Parathyroid adenoma (tissue), 2 donors: ENCODE measurements around the gene GALK2.

Experiments
- H2AFZ ChIP-seq: fragments of 300-600 bp; sonication (generic); one replicate; pipeline ENCODE4 v1.7.0; 2017; ENCODE audit warnings: antibody characterized with exemption, mild to moderate bottlenecking
- H3K27ac ChIP-seq: fragments of 300-600 bp; sonication (generic); one replicate; pipeline ENCODE4 v1.7.0; 2017
- H3K27me3 ChIP-seq: fragments of 300-600 bp; sonication (generic); one replicate; pipeline ENCODE4 v1.7.0; 2017; ENCODE audit warnings: low read length; ENCODE audit not compliant: control insufficient read depth, insufficient read depth
- H3K36me3 ChIP-seq: fragments of 300-600 bp; sonication (generic); one replicate; pipeline ENCODE4 v1.7.0; 2017; ENCODE audit warnings: low read length; ENCODE audit not compliant: control insufficient read depth, insufficient read depth
- H3K4me1 ChIP-seq: fragments of 300-600 bp; sonication (generic); one replicate; pipeline ENCODE4 v1.7.0; 2017; ENCODE audit warnings: control low read depth
- H3K4me2 ChIP-seq: fragments of 300-600 bp; sonication (generic); one replicate; pipeline ENCODE4 v1.7.0; 2017; ENCODE audit warnings: low read length
- H3K4me3 ChIP-seq: fragments of 300-600 bp; sonication (generic); one replicate; pipeline ENCODE4 v1.7.0; 2017; ENCODE audit warnings: low read depth, low read length
- H3K79me2 ChIP-seq: fragments of 300-600 bp; sonication (generic); one replicate; pipeline ENCODE4 v1.7.0; 2017; ENCODE audit warnings: control low read depth
- H3K9ac ChIP-seq: fragments of 300-600 bp; sonication (generic); one replicate; pipeline ENCODE4 v1.7.0; 2017; ENCODE audit warnings: mild to moderate bottlenecking
- H3K9me3 ChIP-seq: fragments of 300-600 bp; sonication (generic); one replicate; pipeline ENCODE4 v1.7.0; 2017; ENCODE audit warnings: low read length; ENCODE audit not compliant: control insufficient read depth
- TF ChIP-seq, protein P1 (sequence below): fragments of 300-600 bp; sonication (generic); IDR thresholded peaks from one replicate; pipeline ENCODE4 v1.7.0; 2017; ENCODE audit warnings: antibody characterized with exemption, mild to moderate bottlenecking
- donor health status: primary hyperparathyroidism.

Gene GALK2

DNA sequence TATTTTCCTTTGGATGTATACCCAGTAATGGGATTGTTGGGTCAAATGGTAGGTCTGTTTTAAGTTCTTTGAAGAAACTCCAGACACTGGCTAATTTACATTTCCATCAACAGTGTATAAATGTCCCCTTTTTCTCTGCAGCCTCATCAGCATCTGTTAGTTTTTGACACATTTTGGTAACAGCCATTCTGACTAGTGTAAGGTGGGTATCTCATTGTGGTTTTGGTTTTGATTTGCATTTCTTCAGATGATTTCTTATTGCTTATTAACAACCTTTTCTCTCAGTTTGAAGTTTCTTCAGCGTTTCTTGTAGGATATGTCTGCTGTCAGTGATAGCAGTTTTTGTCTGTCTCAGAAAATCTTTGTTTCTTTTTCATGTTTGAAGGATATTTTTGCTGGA lies 15.4 kb downstream of the GALK2 start:
- Histone ChIP-seq H3K36me3 (no peaks in the 10 kb centered on the region), H3K27ac (no peak overlapping the region), H3K9me3 (no peaks in the 10 kb centered on the region), H3K4me2 (no peak overlapping the region), H3K79me2 (peaks cover 12% of the 10 kb centered on the region), H3K27me3 (no peaks in the 10 kb centered on the region), H3K4me3 (no peak overlapping the region), H3K9ac (no peak overlapping the region), H2AFZ (no peak overlapping the region), H3K4me1 (no peaks in the 10 kb centered on the region)
- TF ChIP-seq, protein P1, sequence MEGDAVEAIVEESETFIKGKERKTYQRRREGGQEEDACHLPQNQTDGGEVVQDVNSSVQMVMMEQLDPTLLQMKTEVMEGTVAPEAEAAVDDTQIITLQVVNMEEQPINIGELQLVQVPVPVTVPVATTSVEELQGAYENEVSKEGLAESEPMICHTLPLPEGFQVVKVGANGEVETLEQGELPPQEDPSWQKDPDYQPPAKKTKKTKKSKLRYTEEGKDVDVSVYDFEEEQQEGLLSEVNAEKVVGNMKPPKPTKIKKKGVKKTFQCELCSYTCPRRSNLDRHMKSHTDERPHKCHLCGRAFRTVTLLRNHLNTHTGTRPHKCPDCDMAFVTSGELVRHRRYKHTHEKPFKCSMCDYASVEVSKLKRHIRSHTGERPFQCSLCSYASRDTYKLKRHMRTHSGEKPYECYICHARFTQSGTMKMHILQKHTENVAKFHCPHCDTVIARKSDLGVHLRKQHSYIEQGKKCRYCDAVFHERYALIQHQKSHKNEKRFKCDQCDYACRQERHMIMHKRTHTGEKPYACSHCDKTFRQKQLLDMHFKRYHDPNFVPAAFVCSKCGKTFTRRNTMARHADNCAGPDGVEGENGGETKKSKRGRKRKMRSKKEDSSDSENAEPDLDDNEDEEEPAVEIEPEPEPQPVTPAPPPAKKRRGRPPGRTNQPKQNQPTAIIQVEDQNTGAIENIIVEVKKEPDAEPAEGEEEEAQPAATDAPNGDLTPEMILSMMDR = no peak

DNA sequence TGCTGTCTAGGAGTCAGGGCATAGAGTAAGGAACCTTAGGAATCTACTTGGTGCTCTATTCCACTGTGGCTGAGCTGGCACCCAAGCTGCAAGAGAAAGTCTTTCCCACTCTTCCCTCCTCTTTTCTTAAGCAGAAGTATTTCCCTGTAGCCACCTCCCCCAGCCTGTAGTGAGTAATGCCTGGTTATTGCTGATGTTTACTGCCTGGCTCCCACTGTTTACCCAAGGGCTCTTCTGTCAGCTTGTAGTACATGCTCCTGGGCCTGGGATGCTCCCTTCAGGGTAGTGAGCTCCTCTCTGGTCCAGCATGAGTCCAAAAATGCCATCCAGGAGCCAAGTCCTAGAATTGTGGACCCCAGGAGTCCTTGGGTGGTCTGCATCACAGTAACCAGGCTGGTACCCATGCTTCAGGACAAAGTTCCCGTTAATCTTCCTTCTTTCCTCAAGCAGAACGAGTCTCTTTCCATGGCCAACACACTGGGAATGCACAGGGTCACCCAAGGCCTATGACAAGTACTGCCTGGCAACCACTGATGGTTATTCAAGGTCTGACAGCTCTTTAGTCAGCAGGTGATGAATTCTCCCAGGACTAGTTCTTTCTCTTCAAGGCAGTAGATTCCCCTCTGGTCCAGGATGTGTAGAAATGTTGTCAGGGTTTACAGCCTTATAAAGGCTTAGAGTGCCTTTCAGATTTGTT lies 17.6 kb downstream of the GALK2 start:
- Histone ChIP-seq H2AFZ (no peak overlapping the region), H3K4me2 (no peak overlapping the region), H3K4me1 (no peaks in the 10 kb centered on the region), H3K4me3 (no peak overlapping the region), H3K27ac (no peak overlapping the region), H3K36me3 (no peaks in the 10 kb centered on the region), H3K9me3 (no peaks in the 10 kb centered on the region), H3K27me3 (no peaks in the 10 kb centered on the region), H3K9ac (no peak overlapping the region), H3K79me2 (peaks cover 12% of the 10 kb centered on the region)
- TF ChIP-seq, protein P1 = no peak

DNA sequence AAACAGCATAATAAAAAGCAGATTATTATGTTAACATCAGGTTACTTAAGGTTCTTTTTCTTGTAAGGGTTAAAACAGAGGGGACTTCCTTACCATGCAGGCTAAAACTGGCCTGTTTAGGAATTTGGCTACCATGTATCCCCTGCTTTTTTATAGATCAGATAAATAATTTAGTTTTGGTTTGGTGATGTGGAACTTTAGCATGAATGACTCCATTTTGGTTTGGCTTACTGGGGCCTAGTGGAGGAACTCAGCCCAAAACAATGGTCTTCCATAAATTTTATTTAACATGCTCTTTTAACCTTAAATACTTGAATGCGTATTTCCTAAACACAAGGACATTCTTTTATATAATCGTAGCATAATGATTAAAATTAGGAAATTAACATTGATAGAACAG lies 18.9 kb downstream of the GALK2 start:
- Histone ChIP-seq H3K27me3 (no peaks in the 10 kb centered on the region), H3K4me2 (no peak overlapping the region), H3K4me3 (no peak overlapping the region), H3K79me2 (peaks cover 14% of the 10 kb centered on the region), H3K9me3 (no peaks in the 10 kb centered on the region), H3K27ac (no peak overlapping the region), H3K9ac (no peak overlapping the region), H2AFZ (no peak overlapping the region), H3K4me1 (no peaks in the 10 kb centered on the region), H3K36me3 (no peaks in the 10 kb centered on the region)
- TF ChIP-seq, protein P1 = no peak

DNA sequence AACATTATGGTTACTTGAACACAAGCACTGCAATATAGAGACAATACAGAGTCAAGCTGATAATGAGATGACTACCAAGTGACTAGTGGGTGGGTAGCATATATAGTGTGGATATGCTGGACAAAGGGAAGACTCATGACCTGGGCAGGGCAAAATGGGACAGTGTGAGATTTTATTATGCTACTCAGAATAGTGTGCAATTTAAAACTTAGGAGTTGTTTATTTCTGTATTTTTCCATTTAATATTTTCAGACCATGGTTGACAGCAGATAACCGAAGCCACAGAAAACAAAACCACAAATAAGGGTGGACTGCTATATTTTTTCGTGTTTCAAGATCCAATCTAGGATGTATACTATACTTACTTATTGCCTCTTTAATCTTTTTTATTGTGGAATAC lies 19.6 kb downstream of the GALK2 start:
- H3K4me3 ChIP-seq = no peak overlapping the region
- H3K9ac ChIP-seq = no peak overlapping the region
- H3K27me3 ChIP-seq = no peaks in the 10 kb centered on the region
- H3K4me1 ChIP-seq = no peaks in the 10 kb centered on the region
- TF ChIP-seq, protein P1 = no peak
- H3K27ac ChIP-seq = no peak overlapping the region
- H3K36me3 ChIP-seq = no peaks in the 10 kb centered on the region
- H3K4me2 ChIP-seq = no peak overlapping the region
- H3K9me3 ChIP-seq = no peaks in the 10 kb centered on the region
- H3K79me2 ChIP-seq = peaks cover 14% of the 10 kb centered on the region
- H2AFZ ChIP-seq = no peak overlapping the region

DNA sequence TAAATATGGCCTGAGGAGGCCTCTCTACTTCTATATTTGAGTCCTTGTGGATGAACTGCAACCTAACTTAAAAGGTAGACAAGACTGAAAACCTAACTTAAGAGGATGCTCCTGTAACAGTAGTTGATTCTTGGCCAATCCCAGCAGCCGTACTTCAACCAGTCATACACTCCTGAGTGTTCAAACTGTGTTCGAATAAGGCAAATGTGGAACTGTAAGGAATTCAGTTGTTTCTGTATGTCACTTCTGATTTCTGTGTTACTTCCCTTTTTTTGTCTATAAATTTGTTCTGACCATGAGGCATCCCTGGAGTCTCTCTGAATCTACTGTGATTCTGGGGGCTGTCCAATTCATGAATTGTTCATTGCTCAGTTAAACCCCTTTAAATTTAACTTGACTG lies 20.5 kb downstream of the GALK2 start:
- H3K79me2 ChIP-seq = peaks cover 12% of the 10 kb centered on the region
- H2AFZ ChIP-seq = no peak overlapping the region
- H3K36me3 ChIP-seq = no peaks in the 10 kb centered on the region
- no peak overlapping the region for H3K27ac ChIP-seq
- H3K4me1 ChIP-seq = no peaks in the 10 kb centered on the region
- no peak overlapping the region for H3K4me3 ChIP-seq
- H3K4me2 ChIP-seq = no peak overlapping the region
- no peaks in the 10 kb centered on the region for H3K9me3 ChIP-seq
- H3K9ac ChIP-seq = no peak overlapping the region
- H3K27me3 ChIP-seq = no peaks in the 10 kb centered on the region
- TF ChIP-seq, protein P1 = no peak
